Retinal pigment epithelial cell (primary cell): Measurements from ENCODE around the gene MDFIC2.
"Not testable (repeated sequence)": the region's sequence is repeated elsewhere in the genome, so short reads cannot be mapped to it uniquely, and the experiment has no call there.

Experiments used
- DNase-seq: peaks from one replicate; pipeline ENCODE4 v3.0.0-alpha.2; 2010; ENCODE audit warnings: low read depth
- H3K4me3 ChIP-seq: 2 replicates; pipeline ENCODE4 v1.5.1; 2011; ENCODE audit warnings: mild to moderate bottlenecking, low read length, control low read depth, moderate library complexity
- CTCF ChIP-seq: conservative IDR thresholded peaks from 2 replicates; pipeline ENCODE4 v1.5.1; 2011; ENCODE audit warnings: low read depth, low read length, control low read depth, inconsistent platforms

MDFIC2 gene

GRCh38 chr3:70312336-70312735 lies at the start of gene MDFIC2:
Gene MDFIC2 (minus strand): TSS chr3:70312638. CDS start chr3:70311973, 665 bp downstream.
- DNase-seq, result no peak
- no peak within 1 kb of the TSS for H3K4me3 ChIP-seq
- TF ChIP-seq CTCF, result no peak

GRCh38 chr3:70360979-70361760 lies 48.7 kb upstream of the MDFIC2 start:
- no peak overlapping the region for H3K4me3 ChIP-seq
- TF ChIP-seq CTCF, result no peak
- peak; percentile 6 for DNase-seq

- no peak overlapping the region for H3K4me3 ChIP-seq
- DNase-seq, result no peak
- TF ChIP-seq CTCF, result no peak
These were observed 47.3 kb upstream of the MDFIC2 start for GRCh38 chr3:70359711-70360110.

- peak; percentile 18 for DNase-seq
- peak; percentile 74 for TF ChIP-seq CTCF
- no peak overlapping the region for H3K4me3 ChIP-seq
These were observed 46.6 kb upstream of the MDFIC2 start for GRCh38 chr3:70358978-70359580.

- no peak for TF ChIP-seq CTCF
- no peak for DNase-seq
- H3K4me3 ChIP-seq, result no peak overlapping the region
These were observed 39.8 kb upstream of the MDFIC2 start for GRCh38 chr3:70352215-70352614.

GRCh38 chr3:70342149-70342548 lies 29.7 kb upstream of the MDFIC2 start:
- TF ChIP-seq CTCF, result no peak
- no peak for DNase-seq
- no peak overlapping the region for H3K4me3 ChIP-seq

- not testable (repeated sequence) for H3K4me3 ChIP-seq, DNase-seq
These were observed 24.4 kb upstream of the MDFIC2 start for GRCh38 chr3:70336885-70337284.
